Gastroesophageal sphincter (tissue), 3 donors: ENCODE data around the gene BICC1.

Experiments used
- POLR2A ChIP-seq, 2 donors: fragments of 450-650 bp; IDR thresholded peaks; one replicate each; pipeline ENCODE4 v1.6.1; 2017; ENCODE audit warnings: antibody characterized with exemption in 2 of 2, mild to moderate bottlenecking in 2 of 2, moderate library complexity in 1 of 2
- POLR2AphosphoS5 ChIP-seq: sonication (generic); formaldehyde crosslinking; IDR thresholded peaks from one replicate; pipeline ENCODE4 v1.6.1; 2017; ENCODE audit warnings: antibody characterized with exemption
- TF ChIP-seq, protein P1 (sequence below), 4 experiments: fragments of 200-600 bp in 2 of 4; fragments of 450-650 bp in 2 of 4; sonication (generic) in 1 of 4; IDR thresholded peaks; one replicate each; pipeline ENCODE4 v1.5.1; 2017 to 2019; ENCODE audit warnings: antibody characterized with exemption in 4 of 4, mild to moderate bottlenecking in 2 of 4, moderate library complexity in 2 of 4

- TF ChIP-seq, protein P1, sequence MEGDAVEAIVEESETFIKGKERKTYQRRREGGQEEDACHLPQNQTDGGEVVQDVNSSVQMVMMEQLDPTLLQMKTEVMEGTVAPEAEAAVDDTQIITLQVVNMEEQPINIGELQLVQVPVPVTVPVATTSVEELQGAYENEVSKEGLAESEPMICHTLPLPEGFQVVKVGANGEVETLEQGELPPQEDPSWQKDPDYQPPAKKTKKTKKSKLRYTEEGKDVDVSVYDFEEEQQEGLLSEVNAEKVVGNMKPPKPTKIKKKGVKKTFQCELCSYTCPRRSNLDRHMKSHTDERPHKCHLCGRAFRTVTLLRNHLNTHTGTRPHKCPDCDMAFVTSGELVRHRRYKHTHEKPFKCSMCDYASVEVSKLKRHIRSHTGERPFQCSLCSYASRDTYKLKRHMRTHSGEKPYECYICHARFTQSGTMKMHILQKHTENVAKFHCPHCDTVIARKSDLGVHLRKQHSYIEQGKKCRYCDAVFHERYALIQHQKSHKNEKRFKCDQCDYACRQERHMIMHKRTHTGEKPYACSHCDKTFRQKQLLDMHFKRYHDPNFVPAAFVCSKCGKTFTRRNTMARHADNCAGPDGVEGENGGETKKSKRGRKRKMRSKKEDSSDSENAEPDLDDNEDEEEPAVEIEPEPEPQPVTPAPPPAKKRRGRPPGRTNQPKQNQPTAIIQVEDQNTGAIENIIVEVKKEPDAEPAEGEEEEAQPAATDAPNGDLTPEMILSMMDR (IDR thresholded peaks at IDR 0.05), result no peak
- no peak for TF ChIP-seq POLR2A (IDR thresholded peaks at IDR 0.05)
- TF ChIP-seq POLR2AphosphoS5, result no peak
Observed at GRCh38 chr10:58718596-58718995, 205.9 kb downstream of the BICC1 start.
